Spleen (tissue), 11 donors: ENCODE data around the gene NDUFS7. TPM values are rescaled to one million over a fixed set of nuclear protein-coding genes. Genes with fewer than 3 reads are reported as not detected.
A peak's percentile ranks its signal among the peaks of the same experiment; 100 is the strongest.

ENCODE experiments used
- DNase-seq: peaks from one replicate; pipeline ENCODE4 v3.0.0-alpha.2; 2020
- H3K27ac ChIP-seq, 8 donors: fragments of 200-600 bp; sonication (generic) in 7 of 8; 1 replicate in 4 of 8; 2 replicates in 4 of 8; pipeline versions ENCODE4 v1.5.0 to v1.8.0; 2016 to 2021; ENCODE audit warnings: inconsistent platforms in 4 of 8, mild to moderate bottlenecking in 4 of 8, moderate library complexity in 1 of 8
- H3K27me3 ChIP-seq, 7 donors: fragments of 200-600 bp; sonication (generic) in 6 of 7; replicated peaks in 1 of 7; 1 replicate in 4 of 7; 2 replicates in 3 of 7; pipeline versions ENCODE4 v1.5.0 to v1.8.0; 2016 to 2021; ENCODE audit warnings: inconsistent platforms in 3 of 7, mild to moderate bottlenecking in 1 of 7
- H3K36me3 ChIP-seq, 6 donors: fragments of 200-600 bp; sonication (generic) in 5 of 6; 1 replicate in 4 of 6; 2 replicates in 2 of 6; pipeline versions ENCODE4 v1.5.0 to v1.8.0; 2016 to 2021; ENCODE audit warnings: inconsistent platforms in 2 of 6
- H3K4me1 ChIP-seq, 6 donors: fragments of 200-600 bp; sonication (generic) in 5 of 6; 1 replicate in 3 of 6; 2 replicates in 3 of 6; pipeline versions ENCODE4 v1.5.0 to v1.8.0; 2016 to 2021; ENCODE audit warnings: inconsistent platforms in 3 of 6
- H3K4me3 ChIP-seq, 8 donors: fragments of 200-600 bp; sonication (generic) in 7 of 8; 1 replicate in 4 of 8; 2 replicates in 4 of 8; pipeline versions ENCODE4 v1.5.0 to v1.8.0; 2016 to 2021; ENCODE audit warnings: inconsistent platforms in 4 of 8, mild to moderate bottlenecking in 4 of 8, moderate library complexity in 2 of 8
- H3K9me3 ChIP-seq, 8 donors: fragments of 200-600 bp; sonication (generic) in 7 of 8; 1 replicate in 4 of 8; 2 replicates in 4 of 8; pipeline versions ENCODE4 v1.5.0 to v1.8.0; 2016 to 2021; ENCODE audit warnings: inconsistent platforms in 4 of 8
- POLR2A ChIP-seq, 3 donors: fragments of 450-650 bp; IDR thresholded peaks; one replicate each; pipeline ENCODE4 v1.5.1; 2017; ENCODE audit warnings: antibody characterized with exemption in 3 of 3, mild to moderate bottlenecking in 1 of 3
- POLR2AphosphoS5 ChIP-seq, 3 donors: sonication (generic); formaldehyde crosslinking; IDR thresholded peaks; one replicate each; pipeline ENCODE4 v1.5.1; 2017; ENCODE audit warnings: antibody characterized with exemption in 3 of 3
- WGBS, 5 donors: extraction: QIAGEN DNeasy Blood & Tissue Kit in 3 of 5; methylation state at CpG; one replicate each; pipeline versions ENCODE4 v1.1.5 to v1.1.7; 2013 to 2018; 5-methylcytosine and 5-hydroxymethylcytosine counted together
- intact Hi-C: fragments of 100-400 bp; cut with DNase I; formaldehyde crosslinking; loops from one replicate; pipeline ENCODE4 v1.15.0; 2023; ENCODE audit warnings: low total_unique reads
- polyA plus RNA-seq, 3 donors: library from polyadenylated mRNA; stranded (reverse); fragments of 200-250 nt; gene quantifications; one replicate each; pipeline ENCODE4 v1.2.1, GENCODE V29; 2013
- total RNA-seq, 7 donors: library from RNA; depleted of rRNA in 3 of 7; stranded (reverse); fragments of >200 nt in 3 of 7; fragmentation: NEBNext Ultra II Directional in 4 of 7; extraction: Animal tissue kit (Norgen Biotek cat#: 25700) in 4 of 7; gene quantifications; one replicate each; pipeline versions ENCODE4 v1.1.0 to v1.2.1, GENCODE V29; 2016 to 2021
- TF ChIP-seq, protein P1 (sequence below), 11 experiments: fragments of 200-600 bp in 7 of 11; fragments of 450-650 bp in 4 of 11; sonication (generic) in 4 of 11; IDR thresholded peaks in 8 of 11; conservative IDR thresholded peaks in 3 of 11; 1 replicate in 7 of 11; 2 replicates in 4 of 11; pipeline versions ENCODE4 v1.4.0 to v1.8.0; 2016 to 2021; ENCODE audit warnings: antibody characterized with exemption in 11 of 11, inconsistent platforms in 4 of 11, mild to moderate bottlenecking in 1 of 11
- donor health status: healthy with polysubstance abuse.
- donor health status: DM: no; HTN: no; CAD: no; lungs with moderate emphysema.
- donor health status: DM: no; HTN: no; CAD: no.
- donor health status: Bipolar disorder and iron deficiency.
- donor health status: healthy.
- donor health status: DM: no; HTN: no; CAD: no.
- donor health status: DM: yes; HTN: yes; CAD: no.

Gene NDUFS7
- total and polyA plus RNA-seq, 10 donors, result 64.0 to 133 (median 81.6) TPM

- intact Hi-C loops, result no loop called here
- Histone ChIP-seq H3K4me3 (no peak overlapping the region), H3K36me3 (peaks cover 0 to 97% (median 50%) of the 10 kb centered on the region in 6 donors), H3K27ac (no peak overlapping the region), H3K4me1 (peaks cover 12 to 63% (median 36%) of the 10 kb centered on the region in 6 donors), H3K9me3 (no peaks in the 10 kb centered on the region), H3K27me3 (no peaks in the 10 kb centered on the region)
- 87 to 92% (median 90%) methylated on average over 34 to 37 of the region's 37 CpGs for WGBS, 5 donors
- TF ChIP-seq POLR2AphosphoS5 (IDR thresholded peaks at IDR 0.05) (no peak), POLR2A (IDR thresholded peaks at IDR 0.05) (no peak)
- TF ChIP-seq, protein P1, sequence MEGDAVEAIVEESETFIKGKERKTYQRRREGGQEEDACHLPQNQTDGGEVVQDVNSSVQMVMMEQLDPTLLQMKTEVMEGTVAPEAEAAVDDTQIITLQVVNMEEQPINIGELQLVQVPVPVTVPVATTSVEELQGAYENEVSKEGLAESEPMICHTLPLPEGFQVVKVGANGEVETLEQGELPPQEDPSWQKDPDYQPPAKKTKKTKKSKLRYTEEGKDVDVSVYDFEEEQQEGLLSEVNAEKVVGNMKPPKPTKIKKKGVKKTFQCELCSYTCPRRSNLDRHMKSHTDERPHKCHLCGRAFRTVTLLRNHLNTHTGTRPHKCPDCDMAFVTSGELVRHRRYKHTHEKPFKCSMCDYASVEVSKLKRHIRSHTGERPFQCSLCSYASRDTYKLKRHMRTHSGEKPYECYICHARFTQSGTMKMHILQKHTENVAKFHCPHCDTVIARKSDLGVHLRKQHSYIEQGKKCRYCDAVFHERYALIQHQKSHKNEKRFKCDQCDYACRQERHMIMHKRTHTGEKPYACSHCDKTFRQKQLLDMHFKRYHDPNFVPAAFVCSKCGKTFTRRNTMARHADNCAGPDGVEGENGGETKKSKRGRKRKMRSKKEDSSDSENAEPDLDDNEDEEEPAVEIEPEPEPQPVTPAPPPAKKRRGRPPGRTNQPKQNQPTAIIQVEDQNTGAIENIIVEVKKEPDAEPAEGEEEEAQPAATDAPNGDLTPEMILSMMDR (IDR thresholded peaks at IDR 0.05 in 8 of 11, conservative IDR thresholded peaks at IDR 0.05 in 3 of 11), result no peak
- no peak for DNase-seq
Observed at GRCh38 chr19:1365319-1366269, 18.1 kb upstream of the NDUFS7 start.

- Histone ChIP-seq H3K36me3 (peaks cover 0 to 97% (median 52%) of the 10 kb centered on the region in 6 donors), H3K9me3 (no peaks in the 10 kb centered on the region), H3K27me3 (no peaks in the 10 kb centered on the region), H3K27ac (no peak overlapping the region), H3K4me1 (peaks cover 12 to 56% (median 31%) of the 10 kb centered on the region in 6 donors), H3K4me3 (no peak overlapping the region)
- no peak for DNase-seq
- 89 to 94% (median 91%) methylated on average over 10 of the region's 10 CpGs for WGBS, 5 donors
- intact Hi-C loops, result no loop called here
- no peak for TF ChIP-seq POLR2AphosphoS5 (IDR thresholded peaks at IDR 0.05)
- no peak for TF ChIP-seq POLR2A (IDR thresholded peaks at IDR 0.05)
- TF ChIP-seq, protein P1 (IDR thresholded peaks at IDR 0.05 in 8 of 11, conservative IDR thresholded peaks at IDR 0.05 in 3 of 11), result no peak
Observed at GRCh38 chr19:1366296-1366695, 17.4 kb upstream of the NDUFS7 start.

- intact Hi-C loops, result no loop called here
- Histone ChIP-seq H3K4me1 (peaks cover 12 to 50% (median 25%) of the 10 kb centered on the region in 6 donors), H3K27me3 (no peaks in the 10 kb centered on the region), H3K27ac (no peak overlapping the region), H3K9me3 (no peaks in the 10 kb centered on the region), H3K4me3 (no peak overlapping the region), H3K36me3 (peaks cover 0 to 97% (median 53%) of the 10 kb centered on the region in 6 donors)
- TF ChIP-seq POLR2AphosphoS5 (IDR thresholded peaks at IDR 0.05), result peak in 1 of 3 donors; percentile 36
- TF ChIP-seq, protein P1 (IDR thresholded peaks at IDR 0.05 in 8 of 11, conservative IDR thresholded peaks at IDR 0.05 in 3 of 11), result no peak
- no peak for TF ChIP-seq POLR2A (IDR thresholded peaks at IDR 0.05)
- no peak for DNase-seq
- 51 to 74% (median 66%) methylated on average over 25 to 35 of the region's 35 CpGs for WGBS, 5 donors
Observed at GRCh38 chr19:1366899-1367870, 16.5 kb upstream of the NDUFS7 start.
